DND-41 (cell line): Measurements from ENCODE around the gene LOXL3.
A peak's percentile ranks its signal among the peaks of the same experiment; 100 is the strongest.

ENCODE experiments used
- ATAC-seq: fragments of 200-7000 bp; cut with Tn5 transposase; 3 replicates; pipeline ENCODE4 v1.9.1; 2021; ENCODE audit warnings: low read depth; ENCODE audit not compliant: insufficient read depth
- DNase-seq: peaks from one replicate; pipeline ENCODE4 v3.0.0-alpha.2; 2020
- H2AFZ ChIP-seq: 2 replicates; pipeline ENCODE4 v1.6.0; 2012; ENCODE audit warnings: low read depth, low read length
- H3K27ac ChIP-seq: 2 replicates; pipeline ENCODE4 v1.5.1; 2012; ENCODE audit warnings: low read length, inconsistent platforms
- H3K27me3 ChIP-seq: fragments of 200-600 bp; sonication (generic); 2 replicates; pipeline ENCODE4 v1.6.0; 2012; ENCODE audit warnings: low read length, mild to moderate bottlenecking, inconsistent platforms; ENCODE audit not compliant: insufficient read depth, poor library complexity
- H3K36me3 ChIP-seq: 2 replicates; pipeline ENCODE4 v1.5.1; 2012; ENCODE audit warnings: low read length, inconsistent platforms; ENCODE audit not compliant: insufficient read depth
- H3K4me1 ChIP-seq: 2 replicates; pipeline ENCODE4 v1.5.1; 2012; ENCODE audit warnings: mild to moderate bottlenecking, low read length; ENCODE audit not compliant: insufficient read depth
- H3K4me2 ChIP-seq: 2 replicates; pipeline ENCODE4 v1.6.0; 2012; ENCODE audit warnings: mild to moderate bottlenecking, moderate library complexity, low read length, inconsistent platforms; ENCODE audit not compliant: insufficient read depth
- H3K4me3 ChIP-seq, 2 experiments: fragments of 200-600 bp in 1 of 2; shearing (Covaris generic) in 1 of 2; 2 replicates each; pipeline ENCODE4 v1.5.1; 2012 to 2016; ENCODE audit warnings: inconsistent platforms in 2 of 2, low read length in 2 of 2, mild to moderate bottlenecking in 2 of 2, low read depth in 1 of 2, moderate library complexity in 1 of 2
- H3K79me2 ChIP-seq: 2 replicates; pipeline ENCODE4 v1.6.0; 2012; ENCODE audit warnings: low read length, inconsistent platforms; ENCODE audit not compliant: insufficient read depth
- H3K9ac ChIP-seq: 2 replicates; pipeline ENCODE4 v1.6.0; 2012; ENCODE audit warnings: low read depth, mild to moderate bottlenecking, inconsistent platforms, low read length, moderate library complexity
- H3K9me3 ChIP-seq: 2 replicates; pipeline ENCODE4 v1.5.1; 2012; ENCODE audit warnings: low read length, moderate library complexity, mild to moderate bottlenecking, inconsistent platforms; ENCODE audit not compliant: insufficient read depth, severe bottlenecking
- H4K20me1 ChIP-seq: 2 replicates; pipeline ENCODE4 v1.6.0; 2012; ENCODE audit warnings: low read length; ENCODE audit not compliant: insufficient read depth
- CTCF ChIP-seq: IDR thresholded peaks from 2 replicates; pipeline ENCODE4 v1.5.1; 2012; ENCODE audit warnings: borderline replicate concordance, low read length, moderate library complexity, mild to moderate bottlenecking; ENCODE audit not compliant: poor library complexity, severe bottlenecking; ENCODE audit errors: extremely low read depth
- EZH2 ChIP-seq: IDR thresholded peaks from 3 replicates; pipeline ENCODE4 v1.6.1; 2012; ENCODE audit warnings: borderline replicate concordance, low read depth, mild to moderate bottlenecking, moderate library complexity, low read length, inconsistent platforms; ENCODE audit not compliant: severe bottlenecking

LOXL3 gene

GRCh38 chr2:74498500-74499266 is 55.1 kb downstream of the LOXL3 start:
- H3K27ac ChIP-seq, result peak overlapping the region; percentile 83
- peak overlapping the region; percentile 30 to 70; a peak in 3 of 4 replicates for H3K4me3 ChIP-seq
- H3K4me1 ChIP-seq, result peaks cover 22% of the 10 kb centered on the region
- H3K9ac ChIP-seq, result peak overlapping the region; percentile 71
- TF ChIP-seq CTCF (no peak), EZH2 (no peak)
- no peaks in the 10 kb centered on the region for H3K9me3 ChIP-seq
- H3K4me2 ChIP-seq, result peak overlapping the region; percentile 75
- peak; percentile 40; the same call in 2 of the 3 replicates for ATAC-seq
- peak overlapping the region; percentile 87 for H2AFZ ChIP-seq
- no peaks in the 10 kb centered on the region for H3K27me3 ChIP-seq
- H3K36me3 ChIP-seq, result peaks cover 7% of the 10 kb centered on the region
- DNase-seq, result no peak
- H3K79me2 ChIP-seq, result peaks cover 17% of the 10 kb centered on the region
- no peaks in the 10 kb centered on the region for H4K20me1 ChIP-seq

DNA sequence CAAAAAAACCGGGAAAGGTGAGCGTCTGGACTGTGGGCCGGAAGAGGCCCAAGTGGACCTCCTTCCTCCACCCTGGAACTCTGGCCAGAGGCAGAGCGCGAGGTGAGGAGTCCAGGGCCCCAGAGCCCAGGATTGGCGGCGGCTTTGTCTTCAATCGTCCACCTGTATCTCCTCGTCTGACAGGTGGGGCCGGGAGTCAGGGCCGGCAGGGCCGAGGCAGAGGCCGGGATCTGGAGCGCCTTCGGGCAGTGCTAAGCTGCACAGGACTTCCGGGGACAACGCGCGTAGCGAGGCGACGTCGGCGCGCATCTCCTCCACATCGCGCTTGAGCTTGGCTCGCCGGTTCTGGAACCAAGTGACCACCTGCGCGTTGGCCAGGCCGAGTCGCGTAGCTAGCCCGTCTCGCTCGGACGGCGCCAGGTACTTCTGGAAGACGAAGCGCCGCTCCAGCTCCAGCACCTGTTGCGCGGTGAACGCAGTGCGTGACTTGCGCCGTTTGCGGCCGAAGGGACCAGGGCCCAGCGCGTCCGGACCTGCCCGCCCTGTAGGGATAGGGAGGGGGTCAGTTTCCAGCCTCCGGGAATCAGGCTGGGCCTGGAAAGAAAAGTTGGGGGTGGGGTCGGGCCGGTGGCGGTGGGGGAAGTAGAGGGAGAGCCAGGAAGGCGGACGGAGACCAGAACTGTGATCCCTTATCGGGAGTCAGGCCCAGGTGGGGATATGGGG is 55.8 kb downstream of the LOXL3 start:
- peak overlapping the region; percentile 83 for H3K27ac ChIP-seq
- no peak for TF ChIP-seq CTCF
- TF ChIP-seq EZH2, result no peak
- peaks cover 15% of the 10 kb centered on the region for H3K36me3 ChIP-seq
- H3K27me3 ChIP-seq, result no peaks in the 10 kb centered on the region
- peak; percentile 48 for DNase-seq
- no peaks in the 10 kb centered on the region for H4K20me1 ChIP-seq
- peak overlapping the region; percentile 87 for H2AFZ ChIP-seq
- H3K4me1 ChIP-seq, result peaks cover 22% of the 10 kb centered on the region
- peak overlapping the region; percentile 71 for H3K9ac ChIP-seq
- peak overlapping the region; percentile 30 to 70; a peak in 3 of 4 replicates for H3K4me3 ChIP-seq
- peak overlapping the region; percentile 75 for H3K4me2 ChIP-seq
- H3K79me2 ChIP-seq, result peaks cover 17% of the 10 kb centered on the region
- peak; percentile 79 for ATAC-seq
- H3K9me3 ChIP-seq, result no peaks in the 10 kb centered on the region

- Histone ChIP-seq H3K4me3 (peak overlapping the region; percentile 30 to 70; a peak in 3 of 4 replicates), H3K27me3 (no peaks in the 10 kb centered on the region), H3K9ac (peak overlapping the region; percentile 71), H3K36me3 (peaks cover 22% of the 10 kb centered on the region), H3K9me3 (no peaks in the 10 kb centered on the region), H3K4me2 (peak overlapping the region; percentile 75), H2AFZ (peak overlapping the region; percentile 87), H3K79me2 (peaks cover 17% of the 10 kb centered on the region), H3K4me1 (peaks cover 22% of the 10 kb centered on the region), H4K20me1 (no peaks in the 10 kb centered on the region), H3K27ac (peak overlapping the region; percentile 83)
- no peak for DNase-seq
- ATAC-seq, result peak; percentile 33
- TF ChIP-seq CTCF, result no peak
- no peak for TF ChIP-seq EZH2
These were observed 56.6 kb downstream of the LOXL3 start for GRCh38 chr2:74496997-74497776.
